ENCODE data around the gene PPM1B. TPM values are rescaled to one million over a fixed set of nuclear protein-coding genes. Genes with fewer than 3 reads are reported as not detected.

PPM1B gene
- total and polyA plus RNA-seq, 2 experiments from 2014 or later = 112 to 134 TPM

- no peaks in the 10 kb centered on the region for H4K20me1 ChIP-seq (replicated peaks; ENCODE audit: insufficient read depth)
- no peaks in the 10 kb centered on the region for H3K4me1 Mint-ChIP-seq
- DNase-seq (ENCODE audit: low spot score) (no peak), ATAC-seq (no peak)
- H3K4me2 ChIP-seq = no peak overlapping the region
- H3K4me3 Mint-ChIP-seq = no peak overlapping the region
- no peak overlapping the region for H3K27ac ChIP-seq (ENCODE audit: low read depth)
- H3K27ac Mint-ChIP-seq = no peak overlapping the region
- no peaks in the 10 kb centered on the region for H3K27me3 Mint-ChIP-seq (ENCODE audit: insufficient read depth, low read depth, poor library complexity)
- H3K4me1 ChIP-seq (ENCODE audit: insufficient read depth) = no peaks in the 10 kb centered on the region
- no peaks in the 10 kb centered on the region for H3F3A ChIP-seq (replicated peaks; ENCODE audit: low read depth)
- no peaks in the 10 kb centered on the region for H3K27me3 ChIP-seq (ENCODE audit: insufficient read depth)
- H3K36me3 Mint-ChIP-seq (ENCODE audit: low read depth) = no peaks in the 10 kb centered on the region
- H3K79me2 ChIP-seq (replicated peaks; ENCODE audit: insufficient read depth) = no peaks in the 10 kb centered on the region
- no peaks in the 10 kb centered on the region for H3K36me3 ChIP-seq (ENCODE audit: insufficient read depth)
- H2AFZ ChIP-seq = no peak overlapping the region
- no peak overlapping the region for H3K4me3 ChIP-seq
- H3K9me3 Mint-ChIP-seq = no peaks in the 10 kb centered on the region; the same call in 2 of the 3 replicates
- no peaks in the 10 kb centered on the region for H3K9me2 ChIP-seq (ENCODE audit: insufficient read depth)
- TF ChIP-seq ETS1 (IDR thresholded peaks at IDR 0.05) (no peak), EZH2 (IDR thresholded peaks at IDR 0.05; ENCODE audit: low read depth, unreplicated experiment) (no peak), NANOG (IDR thresholded peaks at IDR 0.05; ENCODE audit: borderline replicate concordance) (no peak), ZNF462 (CRISPR knock-in tag; IDR thresholded peaks at IDR 0.05) (no peak), CTCF (conservative IDR thresholded peaks at IDR 0.05; ENCODE audit: low read depth in 2 of 2) (no peak), JUNB (IDR thresholded peaks at IDR 0.05; ENCODE audit: unreplicated experiment) (no peak), CREB1 (CRISPR knock-in tag; IDR thresholded peaks at IDR 0.05; ENCODE audit: low read depth) (no peak), ZNF114 (CRISPR knock-in tag; IDR thresholded peaks at IDR 0.05) (no peak), STAT1 (IDR thresholded peaks at IDR 0.05; ENCODE audit: unreplicated experiment) (no peak), REST (IDR thresholded peaks at IDR 0.05; ENCODE audit: unreplicated experiment) (no peak), ZNF331 (CRISPR knock-in tag; IDR thresholded peaks at IDR 0.05; ENCODE audit: low read depth) (no peak), EZH2phosphoT487 (IDR thresholded peaks at IDR 0.05; ENCODE audit: unreplicated experiment) (no peak), POLR2AphosphoS5 (IDR thresholded peaks at IDR 0.05; ENCODE audit: low read depth) (no peak)
These were observed 112.2 kb downstream of the PPM1B start for GRCh38 chr2:44280869-44281268.

All from GM23338 (cell line).